Measurements from ENCODE around the gene LYPD6.
"Not testable (repeated sequence)": the region's sequence is repeated elsewhere in the genome, so short reads cannot be mapped to it uniquely, and the experiment has no call there.

The LYPD6 gene

GRCh38 chr2:149451417-149452165 lies 121.2 kb downstream of the LYPD6 start:
- no peak for DNase-seq (ENCODE audit: low read depth)

DNA sequence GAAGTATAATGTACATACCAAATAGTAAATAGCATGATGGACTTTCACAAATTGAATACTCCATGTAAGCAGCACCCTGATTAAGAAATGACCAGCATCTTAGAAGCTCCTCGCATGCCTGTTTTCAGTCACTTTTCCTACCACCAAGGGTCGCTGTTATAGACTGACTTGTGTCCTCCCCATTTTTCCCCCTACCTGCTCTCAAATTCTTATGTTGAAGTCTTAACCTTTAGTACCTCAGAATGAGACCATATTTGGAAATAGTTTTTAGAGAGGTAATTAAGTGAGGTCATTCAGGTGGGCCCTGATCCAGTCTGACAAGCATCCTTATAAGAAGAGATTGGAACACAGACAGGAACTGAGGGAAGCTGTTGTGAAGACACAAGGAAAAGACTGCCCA lies 125.9 kb downstream of the LYPD6 start:
- no peak for DNase-seq (ENCODE audit: low read depth)

DNA sequence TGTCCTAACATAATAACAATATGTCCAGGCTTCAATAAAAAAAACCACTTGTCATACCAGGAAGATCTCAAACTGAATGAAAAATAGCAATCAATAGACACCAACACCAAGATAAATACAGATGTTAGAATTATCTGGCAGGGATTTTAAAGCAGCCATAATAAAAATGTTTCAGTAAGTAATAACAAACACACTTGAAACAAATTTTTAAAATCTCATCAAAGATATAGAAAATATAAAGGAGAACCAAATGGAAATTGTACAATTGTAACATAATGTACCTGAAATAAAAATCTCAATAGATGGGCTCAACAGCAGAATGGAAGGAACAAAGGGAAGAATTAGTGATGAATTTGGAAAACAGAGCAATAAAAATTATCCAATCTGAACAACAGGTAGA lies 128.1 kb downstream of the LYPD6 start:
- DNase-seq (ENCODE audit: low read depth): no peak

DNA sequence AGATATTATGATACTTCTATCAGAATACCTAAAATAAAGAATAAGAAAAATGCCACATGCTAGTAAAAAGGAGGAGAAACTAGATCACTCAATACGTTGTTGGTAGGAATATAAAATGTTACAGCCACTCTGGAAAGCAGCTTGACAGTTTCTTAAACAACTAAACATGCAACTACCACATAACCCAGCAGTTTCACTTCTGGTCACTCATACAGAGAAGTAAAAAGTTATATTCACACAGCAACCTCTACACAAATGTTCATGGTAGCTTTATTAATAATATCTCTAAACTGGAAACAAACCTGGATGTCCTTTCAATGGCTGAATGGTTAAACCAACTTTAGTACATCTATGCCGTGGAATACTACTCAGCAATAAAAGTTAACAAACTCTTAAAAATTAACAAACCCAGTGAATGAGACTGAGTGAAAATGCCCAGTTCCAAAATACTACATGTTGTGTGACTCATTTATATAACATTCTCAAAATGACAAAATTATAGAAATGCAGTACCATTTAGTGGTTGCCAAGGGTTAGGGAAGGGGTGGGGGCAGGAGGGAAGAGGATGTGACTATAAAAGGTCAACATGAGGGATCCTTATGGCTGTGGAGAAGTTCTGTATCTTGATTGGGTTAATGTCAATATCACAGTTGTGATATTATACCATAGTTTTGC lies 133.1 kb downstream of the LYPD6 start:
- DNase-seq (ENCODE audit: low read depth): no peak

DNA sequence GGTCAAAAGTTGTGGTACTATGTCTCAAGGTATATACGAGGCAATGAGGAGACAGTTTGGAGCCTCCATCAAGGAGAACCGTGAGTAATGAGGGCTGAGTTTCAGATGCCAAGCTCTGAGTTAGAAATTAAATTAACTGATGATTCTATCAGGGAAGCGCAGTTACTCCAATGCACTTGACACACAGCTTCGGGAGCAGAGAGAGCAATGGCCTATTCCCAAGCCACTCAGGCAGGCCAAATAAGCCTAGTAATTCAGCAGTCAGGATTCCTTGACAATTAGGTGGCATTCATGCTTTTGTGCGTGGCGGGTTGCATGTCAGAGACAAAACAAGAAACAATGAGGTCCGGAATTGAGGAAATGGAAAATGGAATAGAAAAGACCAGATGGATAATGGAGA lies 134.0 kb downstream of the LYPD6 start:
- no peak for DNase-seq (ENCODE audit: low read depth)

DNA sequence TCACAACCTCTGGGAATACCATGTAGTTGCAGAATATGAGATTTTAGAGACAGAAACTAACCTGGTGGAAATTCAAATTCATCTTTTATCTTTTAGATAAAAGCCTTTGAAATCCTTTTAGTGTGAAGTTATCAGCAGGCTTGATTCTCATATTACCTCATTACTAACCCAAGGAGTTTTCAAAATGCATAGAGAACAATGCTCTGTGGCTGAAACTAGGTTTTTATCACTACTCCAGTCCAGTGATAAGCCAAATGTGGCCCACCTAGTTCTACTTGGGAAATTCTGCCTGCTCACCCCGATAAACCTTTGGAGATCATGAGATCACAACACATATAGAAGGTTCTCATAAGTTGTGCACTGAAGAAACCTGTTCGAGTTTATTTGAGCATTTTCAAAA lies 135.5 kb downstream of the LYPD6 start:
- DNase-seq (ENCODE audit: low read depth): no peak

DNA sequence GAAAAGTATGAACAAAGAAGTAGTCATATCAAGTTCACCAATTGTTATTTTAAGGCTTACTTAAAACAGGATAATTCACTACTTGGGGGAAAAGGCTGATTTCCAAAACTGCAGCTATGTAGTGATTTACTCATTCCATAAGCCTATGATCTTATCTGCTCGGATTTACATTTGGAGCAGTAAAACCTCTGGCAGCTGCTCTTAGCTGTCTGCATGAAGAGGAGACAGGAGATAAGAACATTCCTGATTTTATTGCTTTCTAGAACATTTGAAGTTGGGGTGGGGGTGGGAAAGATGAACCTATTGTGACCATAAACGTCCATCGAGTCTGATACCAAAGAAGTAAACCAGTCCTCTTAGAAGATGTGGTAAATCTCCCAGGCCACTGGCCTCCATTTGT lies 136.2 kb downstream of the LYPD6 start:
- no peak for DNase-seq (ENCODE audit: low read depth)

GRCh38 chr2:149467436-149467835 lies 137.0 kb downstream of the LYPD6 start:
- no peak for DNase-seq (ENCODE audit: low read depth)

- DNase-seq (ENCODE audit: low read depth): no peak
Observed at GRCh38 chr2:149468636-149469035, 138.2 kb downstream of the LYPD6 start.

DNA sequence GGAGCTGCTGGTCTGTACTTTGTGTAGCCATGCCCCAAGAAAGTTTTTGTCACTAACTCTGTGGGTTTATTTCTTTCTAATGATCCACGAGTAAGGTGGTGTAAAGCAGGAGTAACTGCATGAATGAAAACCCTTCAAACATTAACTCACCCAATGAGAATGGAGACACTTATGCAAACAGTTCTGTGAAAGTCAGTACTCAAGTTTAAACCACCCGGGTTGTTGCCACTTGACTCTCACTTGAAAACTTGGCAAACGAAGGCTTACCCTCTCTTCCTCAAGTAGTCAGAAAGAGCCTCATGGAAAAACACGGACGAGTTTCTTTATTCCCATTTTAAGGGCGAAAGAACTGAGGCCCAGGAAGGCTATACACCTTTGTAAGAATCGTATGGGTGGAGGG lies 139.7 kb downstream of the LYPD6 start:
- DNase-seq (ENCODE audit: low read depth): no peak

GRCh38 chr2:149472413-149472812 lies 142.0 kb downstream of the LYPD6 start:
- DNase-seq (ENCODE audit: low read depth): no peak

DNA sequence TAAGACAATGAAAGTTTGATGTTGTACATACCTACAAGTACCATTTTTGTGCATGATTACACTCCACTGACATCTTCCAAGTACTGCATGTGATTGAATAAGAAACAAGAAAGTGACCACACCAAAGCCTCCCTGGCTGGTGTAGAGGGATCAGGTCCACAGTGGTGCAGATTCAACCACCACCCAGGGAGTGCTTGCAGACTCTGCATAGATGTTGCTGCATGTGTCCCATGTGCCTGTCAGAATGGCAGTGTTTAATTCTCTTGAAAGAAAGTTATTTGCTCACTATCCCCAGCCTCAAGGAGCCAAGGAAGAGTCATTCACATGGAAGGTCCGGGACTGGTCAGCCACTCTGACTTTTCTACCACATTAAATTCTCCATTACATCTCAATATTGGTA lies 142.7 kb downstream of the LYPD6 start:
- DNase-seq (ENCODE audit: low read depth): no peak

GRCh38 chr2:149473521-149473920 lies 143.1 kb downstream of the LYPD6 start:
- no peak for DNase-seq (ENCODE audit: low read depth)

DNA sequence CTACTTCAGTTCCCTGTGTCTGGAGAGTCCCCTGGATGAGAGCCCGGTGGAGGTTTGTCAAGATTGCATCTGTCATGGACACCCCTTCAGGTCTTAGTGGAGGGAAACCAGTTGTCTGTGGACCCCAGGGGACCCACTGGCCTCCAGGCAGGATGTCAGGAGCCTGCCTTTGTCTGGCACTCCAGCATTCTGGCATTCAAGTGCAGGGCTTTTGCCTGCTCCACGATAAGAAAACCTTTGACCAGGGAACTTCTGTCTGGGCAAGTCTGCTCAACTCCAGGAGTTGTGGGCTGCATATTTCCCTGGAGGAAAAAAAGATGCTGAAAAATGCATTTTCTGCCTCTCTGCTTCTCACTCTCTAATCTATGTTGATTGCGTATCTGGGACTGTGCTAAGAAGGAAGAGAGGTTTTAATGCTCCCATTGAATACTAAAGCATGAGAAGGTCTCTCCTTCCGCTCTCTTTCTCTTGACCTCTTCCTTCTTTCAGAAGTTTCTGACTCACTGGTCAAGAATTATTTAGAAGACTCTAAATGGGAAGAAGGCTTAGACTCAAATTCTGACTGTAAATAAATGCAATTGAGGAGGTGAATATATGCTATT lies 152.7 kb downstream of the LYPD6 start:
- peak; percentile 55 for DNase-seq (ENCODE audit: low read depth)

- DNase-seq (ENCODE audit: low read depth): no peak
Observed at GRCh38 chr2:149486664-149487063, 156.3 kb downstream of the LYPD6 start.

DNA sequence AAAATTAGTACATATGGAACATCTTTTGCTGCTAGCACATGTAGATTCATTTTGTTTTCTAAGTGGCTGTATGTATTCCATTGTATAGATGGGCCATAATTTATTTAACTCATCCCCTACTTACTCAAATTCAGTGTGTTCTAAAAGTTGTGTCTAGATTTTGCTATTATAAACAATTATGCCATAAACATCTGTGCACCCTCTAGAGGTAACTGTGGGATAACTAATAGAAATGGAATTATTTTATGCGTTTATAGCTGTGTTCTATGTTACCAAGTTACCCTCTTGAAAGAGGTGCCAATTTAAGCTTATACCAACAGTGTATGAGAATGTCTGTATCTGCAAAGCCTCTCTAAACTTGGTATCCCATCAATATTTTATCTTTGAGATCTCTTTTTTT lies 156.8 kb downstream of the LYPD6 start:
- peak; percentile 34 for DNase-seq (ENCODE audit: low read depth)

GRCh38 chr2:149488706-149489440 lies 158.5 kb downstream of the LYPD6 start:
- no peak for DNase-seq (ENCODE audit: low read depth)

GRCh38 chr2:149489452-149489851 lies 159.1 kb downstream of the LYPD6 start:
- no peak for DNase-seq (ENCODE audit: low read depth)

GRCh38 chr2:149490296-149490695 lies 159.9 kb downstream of the LYPD6 start:
- DNase-seq (ENCODE audit: low read depth): peak; percentile 37

- no peak for DNase-seq (ENCODE audit: low read depth)
Observed at GRCh38 chr2:149492923-149493322, 162.5 kb downstream of the LYPD6 start.

DNA sequence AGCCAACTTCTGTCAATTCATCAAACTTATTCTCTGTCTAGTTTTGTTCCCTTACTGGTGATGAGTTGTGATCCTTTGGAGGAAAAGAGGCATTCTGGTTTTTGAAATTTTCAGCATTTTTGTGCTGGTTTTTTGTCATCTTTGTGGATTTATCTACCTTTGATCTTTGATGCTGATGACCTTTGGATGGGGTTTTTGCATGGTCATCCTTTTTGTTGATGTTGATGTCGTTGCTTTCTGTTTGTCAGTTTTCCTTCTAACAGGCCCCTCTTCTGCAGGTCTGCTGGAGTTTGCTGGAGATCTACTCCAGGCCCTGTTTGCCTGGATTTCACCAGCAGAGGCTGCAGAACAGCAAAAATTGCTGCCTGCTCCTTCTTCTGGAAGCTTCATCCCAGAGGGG lies 168.8 kb downstream of the LYPD6 start:
- not testable (repeated sequence) for DNase-seq (ENCODE audit: low read depth)

- DNase-seq (ENCODE audit: low read depth): not testable (repeated sequence)
Observed at GRCh38 chr2:149506808-149507207, 176.4 kb downstream of the LYPD6 start.

- DNase-seq (ENCODE audit: low read depth): no peak
Observed at GRCh38 chr2:149507974-149508373, 177.6 kb downstream of the LYPD6 start.

Data from ELR (cell line).